ENCODE data around the gene SUGCT.
"Not testable (repeated sequence)": the region's sequence is repeated elsewhere in the genome, so short reads cannot be mapped to it uniquely, and the experiment has no call there.

Gene SUGCT

GRCh38 chr7:40572810-40573465 lies 438.1 kb downstream of the SUGCT start:
- DNase-seq (ENCODE audit: low read depth in 3 of 3): no peak

DNA sequence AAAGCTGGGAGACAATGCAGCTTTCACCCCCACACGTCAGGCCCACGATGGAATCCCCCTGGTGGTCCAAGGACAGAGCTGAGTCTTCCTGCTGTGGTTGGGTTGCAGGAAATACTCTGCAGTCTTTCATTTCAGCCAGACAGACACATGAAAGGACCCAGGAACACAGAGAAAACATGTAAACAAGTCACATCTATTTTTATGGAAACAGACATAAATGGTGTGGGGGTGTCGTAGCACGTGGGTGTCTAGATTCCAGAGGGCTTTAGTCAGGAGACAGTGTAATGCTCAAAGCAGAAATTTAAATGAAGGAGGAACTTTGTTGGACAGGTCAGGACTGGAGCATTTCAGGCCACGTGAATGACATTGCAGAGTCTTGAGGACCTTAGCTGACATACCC lies 444.6 kb downstream of the SUGCT start:
- no peak for DNase-seq (ENCODE audit: low read depth in 3 of 3)

DNA sequence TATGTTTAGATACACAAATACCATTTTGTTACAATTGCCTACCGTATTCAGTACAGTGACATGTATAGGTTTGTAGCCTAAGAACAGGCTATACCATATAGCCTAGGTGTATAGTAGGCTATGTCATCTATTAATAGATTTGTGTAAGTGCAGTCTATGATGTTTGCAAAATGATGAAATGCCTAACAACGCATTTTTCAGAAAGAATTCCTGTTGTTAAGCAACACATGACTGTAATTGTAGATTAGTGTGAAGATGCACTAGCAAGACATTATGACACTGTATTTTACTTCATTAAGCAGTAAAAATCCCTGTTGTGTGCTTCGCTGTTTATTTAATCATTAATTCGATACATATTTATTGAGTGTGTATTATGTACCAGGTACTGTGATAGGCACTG lies 446.0 kb downstream of the SUGCT start:
- DNase-seq (ENCODE audit: low read depth in 3 of 3): no peak

DNA sequence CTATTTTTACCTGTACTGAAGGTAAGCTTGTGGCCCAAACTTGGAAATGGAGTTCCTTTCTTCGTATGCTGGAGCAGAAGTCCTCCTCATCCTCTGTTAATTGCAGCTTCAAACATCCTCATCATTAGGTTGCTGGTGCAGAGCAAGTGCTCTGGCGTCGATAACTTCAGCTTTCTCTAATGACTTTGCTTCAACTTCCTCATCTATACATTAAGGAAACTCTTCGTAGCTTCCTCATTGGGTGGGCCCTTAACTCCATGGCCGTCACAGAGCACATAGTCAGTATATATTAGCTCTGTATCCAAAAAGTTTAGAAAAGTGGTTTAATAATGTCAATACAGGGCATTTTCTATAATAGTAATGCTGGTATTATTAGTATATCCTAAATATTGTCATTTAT lies 447.7 kb downstream of the SUGCT start:
- no peak for DNase-seq (ENCODE audit: low read depth in 3 of 3)

GRCh38 chr7:40583667-40584444 lies 449.1 kb downstream of the SUGCT start:
- DNase-seq (ENCODE audit: low read depth in 3 of 3): no peak

GRCh38 chr7:40584667-40585433 lies 450.0 kb downstream of the SUGCT start:
- DNase-seq (ENCODE audit: low read depth in 3 of 3): no peak

GRCh38 chr7:40586197-40586596 lies 451.4 kb downstream of the SUGCT start:
- DNase-seq (ENCODE audit: low read depth in 3 of 3): no peak

- DNase-seq (ENCODE audit: low read depth in 3 of 3): no peak
These were observed 452.6 kb downstream of the SUGCT start for GRCh38 chr7:40587419-40587818.

- no peak for DNase-seq (ENCODE audit: low read depth in 3 of 3)
These were observed 460.3 kb downstream of the SUGCT start for GRCh38 chr7:40595129-40595528.

GRCh38 chr7:40595832-40596231 lies 461.0 kb downstream of the SUGCT start:
- DNase-seq (ENCODE audit: low read depth in 3 of 3): no peak

DNA sequence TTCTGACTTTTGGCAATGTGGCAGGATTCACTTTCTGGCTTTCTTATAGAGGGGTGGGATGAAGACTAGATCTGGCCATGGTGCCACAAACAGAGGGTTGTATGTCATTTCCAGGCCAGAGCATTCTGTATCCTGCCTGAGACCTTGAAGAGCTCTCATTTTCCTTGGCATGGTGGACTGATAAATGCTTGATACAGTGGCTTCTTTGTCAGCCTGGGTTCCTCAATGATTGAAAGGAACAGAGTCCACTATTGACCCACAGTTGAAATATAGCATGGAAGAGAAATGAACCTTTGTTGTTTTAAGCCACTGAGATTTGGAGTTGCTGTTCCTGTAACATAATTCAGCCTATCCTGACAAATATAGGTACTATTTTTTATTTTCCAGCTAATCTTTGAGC lies 462.7 kb downstream of the SUGCT start:
- no peak for DNase-seq (ENCODE audit: low read depth in 3 of 3)

- no peak for DNase-seq (ENCODE audit: low read depth in 3 of 3)
These were observed 464.1 kb downstream of the SUGCT start for GRCh38 chr7:40598915-40599314.

GRCh38 chr7:40599836-40600235 lies 465.0 kb downstream of the SUGCT start:
- no peak for DNase-seq (ENCODE audit: low read depth in 3 of 3)

GRCh38 chr7:40602351-40602750 lies 467.5 kb downstream of the SUGCT start:
- DNase-seq (ENCODE audit: low read depth in 3 of 3): not testable (repeated sequence)

- DNase-seq (ENCODE audit: low read depth in 3 of 3): no peak
These were observed 470.0 kb downstream of the SUGCT start for GRCh38 chr7:40604601-40605438.

DNA sequence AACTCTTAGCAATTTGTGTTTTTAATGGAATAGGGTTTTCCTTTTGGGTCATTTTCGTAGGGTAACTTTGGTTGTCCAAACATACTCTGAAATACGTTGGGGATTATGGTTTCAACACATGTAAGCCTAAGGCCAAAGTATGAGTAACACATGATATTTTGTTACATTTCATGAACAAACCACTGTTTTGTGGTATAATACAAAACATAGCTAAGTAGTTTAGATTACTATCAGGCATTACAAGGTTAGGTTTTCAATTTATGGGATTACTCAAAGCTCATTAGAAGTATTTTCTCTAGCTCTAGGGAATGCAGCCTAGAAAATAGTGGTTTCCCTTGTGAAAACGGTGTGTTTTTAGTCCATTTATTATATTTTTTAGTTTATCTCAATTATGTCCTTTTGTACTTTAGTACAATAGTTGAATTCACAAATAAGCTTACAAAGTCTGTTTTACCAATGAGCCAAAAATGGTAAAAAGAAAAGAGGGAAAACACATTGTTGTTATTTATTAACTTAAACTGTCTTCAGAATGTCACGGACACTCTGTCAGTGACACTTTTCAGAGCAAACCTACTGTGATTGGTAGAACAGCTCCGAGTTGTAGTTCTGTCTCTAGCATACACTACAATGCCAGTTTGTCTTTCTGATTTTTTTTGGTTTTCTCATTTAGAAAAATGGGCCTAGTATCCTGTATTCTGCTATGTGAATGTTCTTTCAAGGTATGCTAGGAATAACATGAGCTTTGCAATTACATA lies 473.7 kb downstream of the SUGCT start:
- no peak for DNase-seq (ENCODE audit: low read depth in 3 of 3)

GRCh38 chr7:40610461-40610860 lies 475.7 kb downstream of the SUGCT start:
- DNase-seq (ENCODE audit: low read depth in 3 of 3): no peak

- DNase-seq (ENCODE audit: low read depth in 3 of 3): no peak
These were observed 476.5 kb downstream of the SUGCT start for GRCh38 chr7:40611095-40611871.

DNA sequence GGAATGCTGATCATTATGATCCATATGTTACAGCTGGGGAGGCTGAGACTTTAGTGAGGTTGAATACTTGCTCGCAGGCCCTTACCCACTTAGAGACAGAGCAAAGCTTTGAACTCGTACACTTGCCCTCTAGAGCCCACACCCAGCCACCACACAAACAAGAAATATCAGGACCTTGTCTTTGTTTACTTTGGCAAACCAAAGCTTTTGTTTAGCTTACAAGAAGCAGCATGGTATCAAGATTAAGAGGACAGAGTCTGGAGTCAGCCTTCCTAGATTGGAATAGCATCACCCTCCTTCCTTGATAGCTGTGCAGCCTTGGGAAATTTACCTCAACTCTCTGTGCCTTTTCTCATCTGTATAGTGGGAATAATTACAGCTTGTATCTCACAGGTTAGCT lies 477.5 kb downstream of the SUGCT start:
- DNase-seq (ENCODE audit: low read depth in 3 of 3): no peak

- DNase-seq (ENCODE audit: low read depth in 3 of 3): no peak
These were observed 484.8 kb downstream of the SUGCT start for GRCh38 chr7:40619647-40620046.
